NCI-H748 treated with DMSO at 0.1 percent for 48 hours (cell line): ENCODE measurements around the gene P2RX7.

Source experiments
- DNase-seq: peaks from one replicate; lab custom pipeline; 2025; lab: John Stamatoyannopoulos, UW

Gene P2RX7

DNA sequence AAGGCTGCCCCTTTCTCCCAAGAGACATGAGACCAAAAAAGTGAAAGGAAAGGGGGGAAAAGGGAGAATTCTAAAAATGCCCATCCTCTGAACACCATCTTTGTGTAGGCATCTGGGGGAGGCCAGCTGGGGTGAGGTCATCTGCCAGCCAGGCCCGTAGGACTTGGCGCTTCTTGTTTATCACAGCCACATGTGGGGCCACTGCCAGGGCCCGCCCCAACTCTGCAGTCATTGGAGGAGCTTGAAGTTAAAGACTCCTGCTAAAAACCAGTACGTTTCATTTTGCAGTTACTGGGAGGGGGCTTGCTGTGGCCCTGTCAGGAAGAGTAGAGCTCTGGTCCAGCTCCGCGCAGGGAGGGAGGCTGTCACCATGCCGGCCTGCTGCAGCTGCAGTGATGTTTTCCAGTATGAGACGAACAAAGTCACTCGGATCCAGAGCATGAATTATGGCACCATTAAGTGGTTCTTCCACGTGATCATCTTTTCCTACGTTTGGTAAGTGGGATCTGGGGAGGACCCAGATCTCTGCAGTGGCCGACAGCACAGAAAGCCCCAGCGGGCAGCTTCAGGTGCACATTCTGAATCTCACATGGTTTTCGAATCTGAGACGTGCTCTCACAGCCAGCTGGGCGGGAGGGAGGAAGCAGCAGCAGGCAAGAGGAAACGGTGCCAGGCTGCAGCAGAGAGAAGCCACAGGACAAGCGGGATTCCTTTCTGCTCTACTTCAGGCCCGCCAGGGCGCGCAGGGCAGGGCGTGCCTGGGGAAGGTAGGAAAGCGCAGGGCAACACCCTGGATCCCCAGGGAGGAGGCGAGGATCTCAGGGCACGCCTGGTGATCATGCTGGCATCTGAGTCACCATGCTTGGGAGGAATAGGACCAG lies at the start of gene P2RX7:
Gene P2RX7 (plus strand): TSS at position 276 of the 881 bp plus-strand sequence. CDS start 95 bp downstream, at position 371.
- no peak for DNase-seq

- no peak for DNase-seq
These were observed 48.4 kb upstream of the P2RX7 start for GRCh38 chr12:121084229-121084628.

DNA sequence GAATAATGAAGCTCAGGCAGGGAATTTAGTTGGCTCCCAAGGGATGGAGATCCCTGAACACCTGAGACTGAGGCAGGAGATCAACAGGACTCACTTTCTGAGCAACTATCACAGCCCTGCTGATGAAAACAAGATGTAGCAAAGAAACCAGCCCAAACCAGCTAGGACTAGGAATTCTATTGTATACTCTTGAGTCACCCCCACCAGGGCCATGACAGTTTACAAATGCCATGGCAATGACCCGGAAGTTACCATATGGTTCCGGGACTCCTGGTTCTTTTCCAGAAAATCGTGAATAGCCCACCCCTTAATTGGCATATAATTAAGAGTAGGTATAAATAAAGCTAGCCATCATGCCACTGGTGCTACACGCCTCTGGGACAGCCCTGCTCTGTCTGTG lies 47.6 kb upstream of the P2RX7 start:
- no peak for DNase-seq

DNA sequence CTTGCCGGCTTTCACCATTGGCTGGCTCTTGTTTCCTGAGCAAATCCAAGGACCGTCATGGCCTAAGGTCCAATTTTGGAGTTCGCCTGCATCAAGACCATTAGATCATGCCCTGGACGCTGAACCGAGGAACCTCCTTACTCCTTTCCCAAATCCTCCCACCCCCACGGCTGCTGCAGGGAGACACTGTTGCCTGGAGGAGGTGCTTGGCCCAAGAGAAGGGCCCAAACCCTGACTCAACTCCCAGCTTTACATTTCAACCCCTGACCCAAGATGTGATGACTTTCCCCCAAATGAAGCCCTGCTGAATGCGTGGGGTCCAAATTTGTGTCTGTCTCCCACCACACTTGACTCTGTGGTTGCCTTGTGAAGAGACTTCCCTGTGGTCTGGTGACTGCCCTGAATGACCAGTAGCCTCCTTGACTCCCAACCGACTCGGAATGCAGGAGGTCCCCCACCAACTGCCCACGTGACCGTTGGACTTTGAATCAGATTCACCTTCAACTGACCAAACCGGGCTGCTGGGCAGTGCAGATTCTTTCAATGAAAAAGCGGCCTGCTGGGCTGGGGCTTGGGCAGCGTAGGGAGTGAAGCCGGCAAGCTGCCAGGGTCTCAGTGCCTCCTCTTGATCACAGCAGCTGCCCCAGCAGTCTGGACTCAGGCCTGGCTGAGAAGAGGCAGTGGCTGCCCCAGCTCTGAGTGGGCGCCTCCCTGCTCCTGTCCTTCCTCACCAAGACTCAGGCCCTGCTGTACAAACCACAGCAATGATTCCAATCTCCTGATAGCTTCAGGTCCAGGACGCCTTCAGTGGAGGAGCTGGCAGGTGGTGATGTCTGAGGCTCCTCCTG lies 46.9 kb upstream of the P2RX7 start:
- no peak for DNase-seq

GRCh38 chr12:121086781-121087295 lies 45.8 kb upstream of the P2RX7 start:
- DNase-seq: no peak

DNA sequence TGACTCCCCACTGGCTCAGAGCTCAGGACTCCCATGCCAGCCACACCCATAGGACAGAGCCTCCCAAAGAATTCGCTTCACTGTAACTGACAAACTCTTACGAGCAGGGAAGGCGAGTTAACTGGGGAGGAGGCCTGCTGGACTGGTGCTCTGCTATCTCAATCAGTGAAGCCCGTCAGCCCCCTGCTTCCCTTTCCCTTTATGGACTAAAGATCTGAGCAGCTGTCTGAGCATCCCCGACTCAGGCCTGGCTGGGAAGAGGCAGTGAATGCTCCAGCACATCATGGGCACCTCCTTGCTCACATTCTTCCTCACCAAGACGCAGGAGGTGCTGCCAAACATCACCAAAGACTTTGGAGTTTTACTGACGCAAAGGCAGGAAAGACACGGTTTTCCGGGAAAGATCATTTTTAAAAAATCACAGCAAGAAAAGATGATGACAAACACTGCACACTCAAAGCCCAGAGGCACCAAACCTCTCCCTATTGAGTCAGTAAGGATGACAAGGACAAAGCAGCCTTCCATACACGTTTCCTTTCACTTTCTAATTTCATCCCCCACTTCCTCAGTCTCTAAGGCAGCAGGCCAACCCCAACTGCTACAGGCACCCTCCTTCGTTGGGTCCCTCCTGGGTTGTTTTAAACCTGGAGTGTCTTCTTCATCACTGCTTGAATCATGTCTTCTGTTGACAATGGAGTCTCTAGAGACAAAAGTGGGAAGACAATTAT lies 45.0 kb upstream of the P2RX7 start:
- DNase-seq: no peak

GRCh38 chr12:121088195-121088585 lies 44.5 kb upstream of the P2RX7 start:
- no peak for DNase-seq

- no peak for DNase-seq
These were observed 43.5 kb upstream of the P2RX7 start for GRCh38 chr12:121089031-121089812.

- no peak for DNase-seq
These were observed 42.8 kb upstream of the P2RX7 start for GRCh38 chr12:121089813-121090430.

GRCh38 chr12:121090586-121091514 lies 41.8 kb upstream of the P2RX7 start:
- no peak for DNase-seq

GRCh38 chr12:121092034-121092433 lies 40.6 kb upstream of the P2RX7 start:
- DNase-seq: no peak

- DNase-seq: no peak
These were observed 39.2 kb upstream of the P2RX7 start for GRCh38 chr12:121093487-121093891.

DNA sequence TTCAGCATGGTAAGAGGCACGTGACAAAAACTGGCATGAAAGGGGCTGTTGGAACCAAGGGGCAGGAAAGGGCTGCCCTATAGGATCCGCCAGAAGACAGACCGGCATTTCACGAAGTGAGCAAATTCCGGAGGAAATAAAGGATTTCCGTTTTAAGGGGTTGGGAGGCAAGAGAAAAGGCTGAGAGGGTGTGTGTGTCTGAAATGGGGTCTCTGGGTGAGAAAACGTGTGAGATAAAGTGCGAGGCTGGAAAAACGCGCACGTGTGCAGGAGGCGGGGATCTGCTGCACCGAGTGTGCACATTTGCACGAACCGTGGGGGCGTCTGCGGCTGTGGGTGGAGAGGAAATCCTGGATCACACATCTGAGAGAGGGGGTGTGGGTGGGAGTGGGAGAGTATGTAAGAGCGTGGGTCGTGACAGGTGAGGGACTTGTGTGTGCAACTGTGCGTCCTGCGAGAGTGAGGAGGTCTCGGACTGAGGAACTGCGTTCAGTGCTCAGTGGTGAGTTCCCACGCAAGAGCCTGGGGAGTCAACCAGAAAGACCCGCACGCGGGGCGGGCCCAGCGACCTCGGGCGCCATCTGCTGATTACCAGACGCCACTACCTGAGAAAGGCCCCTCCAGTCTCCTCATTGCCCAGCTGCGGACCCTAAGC lies 37.0 kb upstream of the P2RX7 start:
- DNase-seq: peak; percentile 50

DNA sequence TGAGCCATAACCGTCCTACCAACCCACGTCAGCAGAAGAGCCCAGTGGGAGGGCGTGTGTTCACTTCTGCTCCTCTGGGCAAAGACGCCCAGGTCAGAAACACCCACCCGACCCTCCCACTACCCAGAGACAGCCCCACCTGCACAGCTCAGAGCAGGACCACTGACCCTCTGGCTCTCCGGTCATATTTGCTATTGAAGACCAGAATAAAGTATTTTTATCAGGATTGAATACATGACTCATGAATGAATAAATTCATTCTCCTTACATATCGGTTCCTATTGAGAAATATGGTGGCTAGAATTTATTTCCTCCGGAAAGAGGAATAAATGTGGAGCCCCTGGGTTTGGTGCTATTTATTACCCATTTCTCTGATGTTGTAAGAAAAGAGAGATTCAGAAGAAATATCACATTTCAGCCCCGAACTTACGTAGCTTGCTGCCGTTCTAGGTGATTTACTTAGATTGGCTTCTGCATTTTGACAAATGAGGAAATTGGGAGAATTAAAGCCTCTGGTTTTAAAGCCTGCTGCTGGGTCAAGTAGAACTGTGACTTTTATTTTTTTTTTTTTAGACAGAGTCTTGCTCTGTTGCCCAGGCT lies 36.4 kb upstream of the P2RX7 start:
- no peak for DNase-seq

DNA sequence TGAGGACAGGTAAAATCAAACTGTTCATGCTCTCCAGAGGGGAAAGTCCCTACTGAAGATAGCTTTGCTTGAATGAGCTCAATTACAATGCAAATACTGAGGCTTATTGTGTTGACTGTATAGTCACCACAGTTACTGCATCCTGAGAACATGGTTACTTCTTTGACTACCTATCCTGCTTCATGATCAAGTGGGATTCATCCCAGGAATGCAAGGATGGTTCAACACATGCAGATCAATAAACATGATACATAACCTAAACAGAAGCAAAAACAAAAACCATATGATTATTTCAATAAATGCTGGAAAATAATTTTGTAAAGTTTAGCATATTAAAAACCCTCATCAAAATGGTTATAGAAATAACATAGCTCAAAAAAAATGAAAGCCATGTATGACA lies 32.9 kb upstream of the P2RX7 start:
- no peak for DNase-seq

DNA sequence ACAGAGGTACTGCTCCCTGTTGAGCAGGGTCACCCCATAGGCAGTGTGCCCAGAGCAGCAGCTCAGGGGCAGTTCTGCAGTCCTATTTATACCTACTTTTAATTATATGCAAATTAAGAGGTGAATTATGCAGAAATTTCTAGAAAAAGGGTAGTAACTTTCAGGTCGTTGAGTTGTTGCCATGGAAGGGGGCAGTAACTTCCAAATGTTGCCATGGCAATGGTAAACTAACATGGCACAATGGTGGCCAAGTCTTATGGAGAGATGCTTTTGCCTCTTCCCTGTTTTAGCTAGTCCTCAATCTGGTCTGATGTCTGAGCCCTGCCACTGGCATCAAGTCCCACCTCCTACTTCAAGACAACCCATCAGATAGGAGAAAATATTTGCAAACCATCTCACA lies 30.4 kb upstream of the P2RX7 start:
- no peak for DNase-seq

DNA sequence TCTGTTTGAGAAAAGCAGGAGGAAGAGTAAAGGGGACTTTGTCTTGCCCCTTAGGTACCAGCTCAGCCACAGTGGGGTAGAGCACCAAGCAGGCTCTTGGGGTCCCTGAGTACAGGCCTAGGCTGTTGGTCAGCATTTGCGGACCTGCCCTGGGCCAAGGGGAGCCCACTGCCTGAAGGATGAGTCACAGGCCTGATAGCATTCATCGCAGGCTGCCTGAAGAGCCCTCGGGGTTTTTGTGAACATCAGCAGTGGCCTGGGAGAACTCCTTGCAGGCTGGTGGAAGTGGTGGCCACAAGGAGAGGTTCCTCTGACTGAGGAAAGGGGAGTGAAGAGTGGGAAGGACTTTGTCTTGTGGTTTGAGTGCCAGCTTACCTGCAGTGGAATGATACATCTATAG lies 25.0 kb upstream of the P2RX7 start:
- DNase-seq: no peak

GRCh38 chr12:121108492-121108891 lies 24.2 kb upstream of the P2RX7 start:
- DNase-seq: no peak
